MCF 10A (cell line): ENCODE results near the gene AKAP7. TPM values are rescaled to one million over a fixed set of nuclear protein-coding genes. Genes with fewer than 3 reads are reported as not detected.
A peak's percentile ranks its signal among the peaks of the same experiment; 100 is the strongest.

Experiments
- BruUV-seq: library from RNA; stranded (reverse); fragments of 400-500 nt; replicated peaks from 2 replicates; lab custom pipeline; 2021; lab: Mats Ljungman, UMichigan
- CTCF ChIA-PET: fragments of 300-600 bp; sonication (Branson Sonifier 250); formaldehyde crosslinking; extraction: SDS; loops from one replicate; lab custom pipeline; 2021; ENCODE audit warnings: antibody characterized with exemption, inconsistent platforms; lab: Yijun Ruan, JAX
- POLR2A ChIA-PET: fragments of 300-600, 350-650 bp; sonication (Branson Sonifier 250); formaldehyde crosslinking; extraction: SDS; loops from one replicate; lab custom pipeline; 2020; ENCODE audit warnings: antibody characterized with exemption, inconsistent platforms; lab: Yijun Ruan, JAX
- DNase-seq: peaks from one replicate; pipeline ENCODE4 v3.0.0-alpha.2; 2018; ENCODE audit not compliant: unreplicated experiment
- H3K27ac Mint-ChIP-seq: one replicate; pipeline ENCODE4 v1.8.0; 2022; ENCODE audit warnings: mild to moderate bottlenecking, low read depth, mixed read lengths; ENCODE audit not compliant: unreplicated experiment
- H3K27me3 Mint-ChIP-seq: one replicate; pipeline ENCODE4 v1.8.0; 2022; ENCODE audit warnings: mixed read lengths; ENCODE audit not compliant: insufficient read depth, unreplicated experiment
- H3K36me3 Mint-ChIP-seq: one replicate; pipeline ENCODE4 v1.8.0; 2022; ENCODE audit warnings: mild to moderate bottlenecking, moderate library complexity, mixed read lengths; ENCODE audit not compliant: insufficient read depth, unreplicated experiment
- H3K4me1 Mint-ChIP-seq: one replicate; pipeline ENCODE4 v1.8.0; 2022; ENCODE audit warnings: mixed read lengths; ENCODE audit not compliant: insufficient read depth, unreplicated experiment
- H3K4me3 Mint-ChIP-seq: one replicate; pipeline ENCODE4 v1.8.0; 2022; ENCODE audit warnings: mild to moderate bottlenecking, moderate library complexity, mixed read lengths; ENCODE audit not compliant: unreplicated experiment
- H3K9me3 Mint-ChIP-seq: one replicate; pipeline ENCODE4 v1.8.0; 2022; ENCODE audit warnings: mixed read lengths; ENCODE audit not compliant: unreplicated experiment
- CTCF ChIP-seq: fragments of 200-600 bp; IDR thresholded peaks from one replicate; pipeline ENCODE4 v1.8.0; 2022; ENCODE audit warnings: antibody characterized with exemption, mild to moderate bottlenecking; ENCODE audit not compliant: unreplicated experiment
- intact Hi-C: fragments of 100-400 bp; cut with micrococcal nuclease; formaldehyde crosslinking; loops from 2 replicates; pipeline ENCODE4 v1.14.1; 2022
- total RNA-seq: library from RNA; stranded (reverse); gene quantifications from 2 replicates; pipeline ENCODE4 v1.2.3, GENCODE V29; 2022

AKAP7 gene
- total RNA-seq, 1 experiment from 2014 or later: 5.6 TPM

- ChIA-PET POLR2A (no interaction called here), CTCF (no interaction called here)
- peaks cover 5% of the 10 kb centered on the region for H3K36me3 Mint-ChIP-seq
- DNase-seq: no peak
- intact Hi-C loops: no loop called here
- H3K27ac Mint-ChIP-seq: no peak overlapping the region
- no peaks in the 10 kb centered on the region for H3K4me1 Mint-ChIP-seq
- no peaks in the 10 kb centered on the region for H3K27me3 Mint-ChIP-seq
- H3K4me3 Mint-ChIP-seq: no peak overlapping the region
- H3K9me3 Mint-ChIP-seq: no peaks in the 10 kb centered on the region
- no peak for TF ChIP-seq CTCF
- BruUV-seq: no TSS peak
Measured at GRCh38 chr6:131143319-131143718, 8.1 kb downstream of the AKAP7 start.

- Mint-ChIP-seq H3K4me3 (no peak overlapping the region), H3K27ac (no peak overlapping the region)
Measured at GRCh38 chr6:131146865-131147264, 11.6 kb downstream of the AKAP7 start.

GRCh38 chr6:131156411-131156810 lies 21.1 kb downstream of the AKAP7 start:
- peaks cover 5% of the 10 kb centered on the region for H3K36me3 Mint-ChIP-seq
- H3K4me1 Mint-ChIP-seq: peaks cover 7% of the 10 kb centered on the region
- H3K4me3 Mint-ChIP-seq: no peak overlapping the region
- ChIA-PET CTCF (interaction anchor here (0.5 to 1.5 kb wide), 4 partner anchors 12 to 377 kb away, joined by 3 to 5 read pairs (median 4); no protein-coding TSS in a partner anchor), POLR2A (interaction anchor here (1.1 kb wide), 1 partner anchor 11 kb away, joined by 4 read pairs; no protein-coding TSS in a partner anchor)
- intact Hi-C loops: no loop called here
- TF ChIP-seq CTCF: no peak
- no peak for DNase-seq
- H3K9me3 Mint-ChIP-seq: no peaks in the 10 kb centered on the region
- BruUV-seq: no TSS peak
- H3K27ac Mint-ChIP-seq: no peak overlapping the region
- H3K27me3 Mint-ChIP-seq: no peaks in the 10 kb centered on the region

More at GRCh38 chr6:131146865-131147264, 11.6 kb downstream of the AKAP7 start:
- Mint-ChIP-seq H3K9me3 (no peaks in the 10 kb centered on the region), H3K36me3 (peaks cover 2% of the 10 kb centered on the region), H3K4me1 (no peaks in the 10 kb centered on the region), H3K27me3 (no peaks in the 10 kb centered on the region)
- TF ChIP-seq CTCF: no peak
- no TSS peak for BruUV-seq
- intact Hi-C loops: no loop called here
- POLR2A ChIA-PET: no interaction called here
- no peak for DNase-seq
- CTCF ChIA-PET: no interaction called here

GRCh38 chr6:131159578-131159977 lies 24.3 kb downstream of the AKAP7 start:
- peak; percentile 57 for DNase-seq
- no peaks in the 10 kb centered on the region for H3K9me3 Mint-ChIP-seq
- TF ChIP-seq CTCF: no peak
- ChIA-PET POLR2A (interaction anchor here (0.7 kb wide), 1 partner anchor 23 kb away, joined by 3 read pairs; no protein-coding TSS in a partner anchor), CTCF (interaction anchor here (0.6 to 1.1 kb wide), 3 partner anchors 275 to 317 kb away, joined by 3 to 4 read pairs (median 4); no protein-coding TSS in a partner anchor)
- no peak overlapping the region for H3K27ac Mint-ChIP-seq
- H3K36me3 Mint-ChIP-seq: peaks cover 10% of the 10 kb centered on the region
- no peaks in the 10 kb centered on the region for H3K27me3 Mint-ChIP-seq
- no peak overlapping the region for H3K4me3 Mint-ChIP-seq
- BruUV-seq: no TSS peak
- intact Hi-C loops: no loop called here
- peaks cover 7% of the 10 kb centered on the region for H3K4me1 Mint-ChIP-seq
